Left renal cortex interstitium (tissue), 4 donors: ENCODE results near the gene SERPINE2. TPM values are rescaled to one million over a fixed set of nuclear protein-coding genes. Genes with fewer than 3 reads are reported as not detected.

Experiments
- DNase-seq, 4 donors: peaks; one replicate each; pipeline ENCODE4 v3.0.0-alpha.2; 2013; ENCODE audit warnings: low read depth in 4 of 4, low spot score in 2 of 4, missing footprints in 1 of 4
- polyA plus RNA-seq, 4 donors: library from polyadenylated mRNA; unstranded; fragments of 120-200 nt; gene quantifications; one replicate each; pipeline ENCODE4 v1.2.1, GENCODE V29; 2013; ENCODE audit not compliant: insufficient read length in 4 of 4

SERPINE2 gene, protein sequence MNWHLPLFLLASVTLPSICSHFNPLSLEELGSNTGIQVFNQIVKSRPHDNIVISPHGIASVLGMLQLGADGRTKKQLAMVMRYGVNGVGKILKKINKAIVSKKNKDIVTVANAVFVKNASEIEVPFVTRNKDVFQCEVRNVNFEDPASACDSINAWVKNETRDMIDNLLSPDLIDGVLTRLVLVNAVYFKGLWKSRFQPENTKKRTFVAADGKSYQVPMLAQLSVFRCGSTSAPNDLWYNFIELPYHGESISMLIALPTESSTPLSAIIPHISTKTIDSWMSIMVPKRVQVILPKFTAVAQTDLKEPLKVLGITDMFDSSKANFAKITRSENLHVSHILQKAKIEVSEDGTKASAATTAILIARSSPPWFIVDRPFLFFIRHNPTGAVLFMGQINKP
- polyA plus RNA-seq = 100 to 1,000 TPM in 3 of 4 donors, 10 to 100 TPM in 1; 95.5 to 140 (median 124) TPM

GRCh38 chr2:224039080-224039769, at the start of gene SERPINE2:
SERPINE2 (minus strand) TSS chr2:224039286; CDS start chr2:224001900, 37,386 bp downstream.
- peak in 1 of 4 donors; percentile 61 for DNase-seq

DNA sequence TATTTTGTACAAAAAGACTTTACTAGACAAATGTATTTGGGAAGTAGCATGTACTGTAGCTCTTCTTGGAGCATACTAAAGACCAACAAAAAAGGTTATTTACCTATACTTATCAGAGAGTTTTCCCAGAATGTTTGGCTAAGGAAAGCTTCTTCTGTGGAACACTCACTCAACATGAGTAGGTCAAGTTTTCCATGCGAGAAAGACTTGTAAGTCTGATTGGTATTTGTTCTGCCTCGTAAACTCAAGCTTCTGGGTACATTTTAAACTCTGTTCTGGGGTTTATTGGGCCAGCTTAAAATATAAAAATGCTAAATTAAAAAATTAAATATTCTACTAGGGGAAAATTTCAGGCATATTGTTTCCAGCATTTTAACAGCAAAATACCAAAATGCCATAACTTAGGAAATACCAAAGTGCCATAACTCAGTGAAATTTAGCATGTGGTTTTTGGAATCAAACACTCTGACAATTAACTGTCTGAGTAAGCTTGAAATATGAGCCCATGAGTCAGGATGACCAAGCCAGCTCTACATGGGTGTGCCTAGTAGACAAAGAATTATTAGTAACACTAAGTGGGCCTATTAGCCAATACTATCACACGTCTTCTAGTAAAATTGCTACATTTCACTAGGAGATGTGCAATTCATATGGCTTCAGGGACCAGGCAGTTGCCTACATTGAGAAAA, 47.3 kb upstream of the SERPINE2 start:
- DNase-seq = no peak

DNA sequence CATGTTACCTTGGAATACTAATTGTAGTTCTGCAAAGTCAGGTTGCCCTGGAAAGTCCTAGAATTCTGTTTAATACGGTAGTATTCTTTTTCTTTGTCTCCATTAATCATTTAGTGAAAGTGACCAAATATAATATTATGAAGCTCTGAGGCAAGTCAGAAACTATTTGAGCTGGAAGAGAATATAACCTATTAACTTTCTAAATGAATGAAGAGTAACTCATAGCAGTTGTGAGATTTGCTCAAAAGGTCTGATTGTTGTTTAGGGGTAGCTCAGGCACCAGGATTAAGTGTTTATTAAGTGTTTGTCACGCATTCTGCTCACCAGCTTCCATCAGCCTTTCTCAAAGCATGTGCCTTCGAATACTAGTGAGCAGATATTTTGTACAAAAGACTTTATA, 46.7 kb upstream of the SERPINE2 start:
- DNase-seq = no peak

GRCh38 chr2:224085246-224085645, 46.2 kb upstream of the SERPINE2 start:
- DNase-seq = no peak

DNA sequence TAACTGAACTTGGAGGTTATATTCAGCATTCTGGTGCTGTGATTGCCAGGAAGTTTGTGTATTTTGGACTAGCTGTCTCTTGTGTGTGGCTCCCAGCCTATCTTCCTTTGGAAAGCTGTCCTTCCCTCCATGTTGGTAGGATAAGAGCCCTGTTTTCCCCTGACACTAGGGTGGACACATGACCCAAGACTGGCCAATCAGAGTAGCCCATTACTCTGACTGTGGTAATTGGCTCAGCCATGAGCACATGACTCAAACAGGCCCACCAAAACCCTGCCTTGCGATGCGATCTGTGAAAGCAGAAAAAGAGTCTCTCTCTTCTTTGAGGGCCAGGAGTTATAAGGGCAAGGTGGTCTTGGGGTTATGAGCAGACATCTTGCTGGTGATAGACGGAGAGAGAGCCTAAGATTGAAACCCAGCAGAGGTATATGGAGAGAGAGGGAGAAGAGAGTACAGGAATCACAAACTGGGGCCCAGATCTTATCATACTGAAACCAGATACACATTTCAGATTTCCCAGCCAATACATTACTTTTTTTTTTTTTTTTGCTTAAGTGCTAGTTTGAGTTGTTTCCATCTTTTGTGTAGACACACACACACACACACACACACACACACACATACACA, 45.3 kb upstream of the SERPINE2 start:
- no peak for DNase-seq

DNA sequence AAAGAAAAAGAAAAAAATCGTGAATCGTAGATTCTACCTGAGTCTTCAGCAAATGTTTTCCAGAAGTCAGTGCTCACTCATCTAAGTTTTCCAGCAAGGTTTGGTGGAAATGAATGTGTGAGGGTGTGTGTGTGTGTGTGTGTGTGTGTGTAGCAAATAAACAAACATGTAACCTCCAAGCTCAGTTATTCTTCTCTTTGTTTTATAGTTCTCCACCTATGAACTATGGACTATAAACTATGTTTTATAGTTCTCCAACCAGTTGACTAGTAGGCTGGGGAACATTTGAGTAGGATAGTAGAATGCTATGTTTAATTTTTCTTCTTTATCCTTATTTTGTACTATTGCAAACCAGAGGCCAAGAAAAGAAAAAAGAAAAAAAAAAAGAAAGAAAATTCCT, 44.6 kb upstream of the SERPINE2 start:
- no peak for DNase-seq

DNA sequence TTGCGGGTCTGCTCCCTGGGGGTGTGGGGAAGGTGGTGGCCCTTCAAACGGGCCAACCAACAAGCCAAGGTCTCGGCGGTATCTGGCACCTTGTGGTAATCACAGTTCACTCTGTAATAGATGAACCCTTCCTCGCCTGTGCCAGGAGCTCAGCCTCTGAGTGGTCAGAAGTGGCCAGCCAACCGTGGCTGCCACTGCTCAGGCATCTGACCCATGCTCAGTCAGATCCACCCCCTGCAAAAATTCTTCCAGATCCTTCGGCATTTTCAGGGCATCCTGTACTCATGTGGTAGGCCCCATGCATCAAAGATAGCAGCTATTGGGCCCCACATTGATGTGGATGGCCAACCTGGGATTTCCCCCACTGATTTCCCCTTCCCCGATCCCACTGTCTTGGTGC, 39.6 kb upstream of the SERPINE2 start:
- no peak for DNase-seq

- DNase-seq = no peak
Observed at GRCh38 chr2:224077773-224078507, 38.9 kb upstream of the SERPINE2 start.

- DNase-seq = no peak
Observed at GRCh38 chr2:224075588-224075987, 36.5 kb upstream of the SERPINE2 start.

GRCh38 chr2:224073676-224074075, 34.6 kb upstream of the SERPINE2 start:
- no peak for DNase-seq

DNA sequence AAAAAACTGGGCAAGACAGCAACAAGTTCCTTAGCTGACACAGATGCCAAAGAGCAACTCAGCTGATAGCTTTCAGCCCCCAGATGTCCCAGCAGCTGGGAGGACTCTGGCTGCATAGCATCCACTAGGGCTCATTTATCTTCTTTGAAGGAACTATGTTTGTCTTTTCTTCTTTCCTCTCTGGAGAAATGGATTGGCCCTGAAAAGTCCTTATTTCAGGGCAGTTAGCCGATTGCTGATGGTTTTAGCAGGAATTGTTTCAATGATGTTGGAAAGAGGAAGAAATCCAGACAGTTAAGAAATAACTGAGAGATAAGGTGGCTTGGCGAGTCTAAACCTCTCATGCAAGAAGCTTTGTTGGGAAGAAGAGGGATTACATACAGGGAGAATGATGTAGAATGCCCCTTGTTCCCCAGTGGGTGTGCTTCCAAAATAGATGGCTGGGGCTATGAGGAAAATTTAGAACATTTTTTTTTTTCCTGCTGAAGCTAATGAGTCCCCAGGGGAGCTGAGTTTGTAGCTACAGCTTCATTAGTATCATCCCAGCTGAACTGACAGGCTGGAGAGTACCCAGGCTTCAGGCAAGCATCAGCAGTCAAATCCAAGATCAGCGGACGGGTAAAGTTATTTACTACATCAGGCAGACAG, 33.6 kb upstream of the SERPINE2 start:
- DNase-seq = no peak

DNA sequence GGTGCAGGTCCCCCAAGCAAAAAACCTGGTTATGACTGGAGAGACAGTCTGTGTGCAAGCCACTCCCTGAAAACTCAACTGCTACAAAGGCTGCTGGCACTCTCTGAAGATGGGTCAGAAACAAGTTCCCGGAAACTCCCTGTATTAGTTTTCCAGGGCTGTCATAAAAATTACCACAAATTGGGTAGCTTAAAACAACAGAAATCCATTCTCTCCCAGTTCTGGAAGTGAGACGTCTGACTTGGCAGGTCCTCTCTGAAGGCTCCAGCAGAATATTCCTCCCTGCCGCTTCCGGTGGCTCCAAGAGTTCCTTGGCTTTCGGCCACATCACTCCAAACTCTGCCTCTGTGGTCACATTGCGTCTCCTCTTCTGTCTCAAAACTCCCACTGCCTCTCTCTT, 30.1 kb upstream of the SERPINE2 start:
- DNase-seq = no peak

GRCh38 chr2:224063298-224063648, 24.2 kb upstream of the SERPINE2 start:
- no peak for DNase-seq

DNA sequence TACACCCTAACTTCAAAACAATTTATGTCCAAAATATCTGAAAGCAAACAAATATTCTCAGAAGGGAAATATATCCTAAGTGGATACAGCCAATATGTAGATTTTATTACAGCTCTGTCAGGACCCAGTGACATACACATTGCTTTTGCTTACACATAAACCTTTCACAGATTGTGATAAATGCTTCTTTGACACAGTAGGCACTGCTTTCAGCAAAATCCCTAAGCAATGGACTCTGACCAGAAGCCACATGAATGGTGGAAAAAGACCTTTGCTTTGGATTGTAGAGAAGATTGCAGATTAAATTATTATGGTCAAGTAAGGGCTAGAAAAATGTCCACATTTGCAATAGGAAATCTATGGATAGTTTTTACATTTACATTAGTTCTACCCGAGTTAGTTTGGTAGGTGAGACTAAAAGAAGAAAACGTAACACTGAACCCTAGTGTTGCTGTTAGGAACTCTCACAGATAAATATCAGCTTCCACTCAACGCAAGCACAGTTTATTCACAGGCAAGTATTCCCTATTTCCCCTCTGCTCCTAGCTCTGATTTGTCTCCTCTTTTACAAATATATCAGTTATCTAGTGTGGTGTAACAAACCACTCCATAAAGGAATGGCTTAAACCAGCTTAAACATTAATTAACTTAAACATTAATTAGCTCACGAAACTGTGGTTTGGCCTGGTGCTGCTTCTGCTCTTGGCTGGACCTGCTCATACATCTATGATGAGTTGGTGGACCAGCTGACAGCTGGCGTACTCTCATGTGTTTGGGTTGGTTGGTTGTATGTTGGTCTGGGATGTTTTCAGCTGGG, 23.6 kb upstream of the SERPINE2 start:
- DNase-seq = no peak

DNA sequence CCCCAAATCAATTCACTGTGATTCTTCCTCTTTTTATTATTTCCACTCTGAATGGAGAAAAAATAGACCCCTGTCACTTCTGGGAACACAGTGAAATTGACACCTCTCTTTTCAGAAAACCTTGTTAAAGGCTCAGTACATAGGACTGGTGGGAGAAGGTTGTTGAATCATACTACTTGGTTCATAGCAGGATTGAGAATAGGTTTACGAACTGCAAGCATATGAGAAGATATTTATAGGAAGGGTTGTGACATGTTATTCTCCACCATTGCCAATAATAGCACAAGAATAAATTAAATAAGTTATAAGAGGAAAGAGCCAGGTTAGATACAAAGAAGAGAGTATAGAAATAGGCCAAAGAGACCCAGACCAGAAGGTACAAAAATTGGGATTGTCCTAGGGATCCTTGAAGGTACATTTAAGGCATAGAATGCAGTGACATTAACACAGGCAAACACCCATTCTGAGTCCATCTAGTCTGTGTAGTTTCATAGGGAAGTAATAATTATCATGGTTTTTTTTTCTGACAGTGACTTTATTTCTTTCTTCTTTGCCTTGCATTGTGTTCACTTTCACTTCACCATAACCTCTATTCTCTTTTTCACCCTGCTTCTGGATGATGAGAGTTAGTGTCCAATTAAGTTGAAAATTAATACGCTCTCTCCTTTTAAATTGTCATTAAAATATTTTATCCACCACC, 21.8 kb upstream of the SERPINE2 start:
- no peak for DNase-seq

DNA sequence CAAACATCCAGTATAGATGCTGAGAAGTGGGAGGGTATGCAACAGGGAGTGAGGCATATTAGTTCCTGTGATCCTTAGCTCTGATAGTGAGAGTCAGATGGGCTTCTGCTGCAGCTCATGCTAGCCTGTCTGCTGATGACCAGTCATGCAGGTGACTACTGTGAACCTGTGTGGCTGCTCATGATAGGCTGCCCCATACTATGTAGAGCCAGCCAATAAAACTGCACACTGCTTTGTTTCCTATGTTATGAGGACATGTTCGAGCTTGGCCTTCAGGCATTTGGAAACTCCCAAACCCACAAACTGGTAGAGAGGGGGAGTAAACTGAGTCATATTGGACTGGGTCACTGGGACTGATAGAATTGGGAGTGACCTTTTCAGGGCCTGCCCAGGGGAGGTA, 20.1 kb upstream of the SERPINE2 start:
- no peak for DNase-seq

DNA sequence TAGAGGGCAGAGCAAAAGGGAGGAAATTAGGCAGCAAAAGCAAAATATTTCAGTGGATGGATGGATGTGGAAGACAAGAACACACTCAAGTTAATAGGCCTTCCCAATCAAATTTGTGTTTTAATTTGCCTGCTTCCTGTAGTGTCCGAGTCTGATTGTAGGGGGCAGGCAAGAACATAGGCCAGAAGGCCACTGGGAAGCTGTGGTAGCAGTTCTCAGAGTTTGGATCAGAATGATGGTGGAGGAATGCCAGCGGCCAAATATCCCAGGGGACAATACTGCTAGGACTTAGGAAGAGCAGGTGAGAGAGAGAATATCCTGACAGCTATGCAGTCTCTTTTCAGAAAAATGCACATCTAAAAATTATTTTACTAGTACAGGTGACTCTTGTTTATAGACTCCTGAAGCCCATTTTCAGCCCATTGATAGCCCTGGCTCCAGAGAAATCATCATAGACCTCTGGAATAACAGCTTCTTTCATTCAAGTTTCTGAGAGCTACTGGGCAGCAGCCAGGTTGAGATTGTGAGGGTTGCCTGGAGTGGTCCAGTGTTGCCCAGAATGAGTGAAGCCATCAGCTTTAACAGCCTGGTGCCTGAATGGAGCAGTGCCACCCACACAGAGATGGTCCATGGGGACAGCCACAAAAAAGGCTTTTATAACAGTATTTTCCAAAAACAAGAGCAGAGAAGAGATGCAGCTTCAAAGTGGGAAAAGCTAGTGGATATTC, 19.1 kb upstream of the SERPINE2 start:
- no peak for DNase-seq

DNA sequence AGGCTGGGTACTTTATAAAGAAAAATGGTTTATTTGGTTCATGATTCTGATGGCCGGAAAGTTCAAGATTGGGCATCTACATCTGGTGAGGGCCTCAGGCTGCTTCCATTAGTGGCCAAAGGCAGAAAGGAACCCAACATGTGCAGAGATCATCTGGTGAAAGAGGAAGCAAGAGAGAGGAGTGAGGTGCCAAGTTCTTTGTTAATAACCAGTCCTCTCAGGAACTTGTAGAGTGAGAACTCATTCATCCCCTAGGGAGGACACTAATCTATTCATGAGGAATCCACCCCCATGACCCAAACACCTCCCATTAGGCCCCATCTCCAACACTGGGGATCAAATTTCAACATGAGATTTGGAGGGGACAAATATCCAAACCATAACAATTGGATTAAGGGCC, 17.8 kb upstream of the SERPINE2 start:
- DNase-seq = no peak
